ENCODE results near the gene ABCG2. TPM values are rescaled to one million over a fixed set of nuclear protein-coding genes. Genes with fewer than 3 reads are reported as not detected.
"Not testable (repeated sequence)": the region's sequence is repeated elsewhere in the genome, so short reads cannot be mapped to it uniquely, and the experiment has no call there.

Gene ABCG2
- total RNA-seq, 1 experiment from 2014 or later = 55.5 TPM

DNA sequence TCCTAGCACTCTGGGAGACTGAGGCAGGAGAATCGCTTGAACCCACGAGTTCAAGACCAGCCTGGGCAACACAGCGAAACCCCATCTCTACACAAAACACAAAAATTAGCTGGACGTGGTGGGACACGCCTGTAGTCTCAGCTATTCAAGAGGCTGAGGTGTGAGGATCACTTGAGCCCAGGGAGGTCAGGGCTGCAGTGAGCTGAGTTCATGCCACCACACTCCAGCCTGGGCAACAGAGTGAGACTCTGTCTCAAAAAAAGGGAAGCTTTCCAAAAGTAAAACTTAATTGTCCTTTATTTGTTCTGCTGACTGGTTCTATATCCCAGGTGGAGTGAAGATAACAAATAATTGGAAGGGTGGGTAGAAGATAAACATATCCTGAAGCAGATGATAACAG is 45.6 kb downstream of the ABCG2 start:
- DNase-seq (ENCODE audit: low spot score) = no peak

DNA sequence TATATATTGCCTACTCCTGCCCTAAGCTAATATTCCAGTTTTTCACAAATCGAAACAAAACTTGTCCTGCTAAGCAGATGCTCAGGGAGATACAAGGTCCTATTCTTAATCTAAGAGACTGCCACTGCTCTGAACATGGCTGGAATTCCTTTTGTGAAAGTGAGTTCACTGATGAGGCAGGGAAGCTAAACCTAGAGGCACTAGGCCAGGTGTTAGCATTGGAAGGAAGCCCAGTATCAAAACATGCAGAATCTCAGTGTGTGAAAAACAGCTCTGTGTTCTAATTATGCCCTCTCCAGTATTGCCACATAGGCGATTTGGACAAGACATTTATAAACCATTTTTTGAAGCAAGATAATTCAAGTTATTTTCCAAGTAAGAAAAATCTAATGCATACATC is 47.6 kb downstream of the ABCG2 start:
- DNase-seq (ENCODE audit: low spot score) = no peak

DNA sequence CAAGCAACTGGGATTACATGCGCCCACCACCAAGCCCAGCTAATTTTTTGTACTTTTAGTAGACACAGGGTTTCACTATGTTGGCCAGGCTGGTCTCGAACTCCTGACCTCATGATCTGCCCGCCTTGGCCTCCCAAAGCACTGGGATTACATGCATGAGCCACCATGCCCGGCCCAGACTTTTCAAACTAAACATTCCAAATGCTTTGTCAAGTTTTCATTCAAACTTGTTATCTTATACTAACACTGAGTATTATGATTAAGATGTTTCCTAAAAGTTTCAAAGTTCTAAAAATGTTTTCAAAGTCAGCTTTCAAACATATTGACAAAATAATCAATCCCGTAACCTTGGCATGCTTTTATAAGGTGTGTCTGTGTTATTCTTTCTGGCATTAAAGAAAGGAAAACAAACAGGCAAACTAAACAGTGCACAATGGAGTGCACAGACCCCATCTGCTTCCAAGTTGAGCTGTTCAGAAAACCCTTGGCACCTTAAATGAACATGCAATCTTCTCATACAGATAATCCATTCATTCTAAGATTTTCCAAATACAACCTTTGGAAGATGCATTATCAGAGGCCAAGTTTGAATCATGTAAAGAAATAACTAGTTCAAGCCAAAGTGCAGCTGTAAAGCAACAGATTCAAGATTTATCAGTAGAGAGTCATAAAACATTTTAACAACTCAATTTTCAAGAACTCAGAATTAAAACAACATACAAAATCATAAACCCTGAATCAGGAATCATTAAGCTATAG is 49.1 kb downstream of the ABCG2 start:
- DNase-seq (ENCODE audit: low spot score) = peak; percentile 40

DNA sequence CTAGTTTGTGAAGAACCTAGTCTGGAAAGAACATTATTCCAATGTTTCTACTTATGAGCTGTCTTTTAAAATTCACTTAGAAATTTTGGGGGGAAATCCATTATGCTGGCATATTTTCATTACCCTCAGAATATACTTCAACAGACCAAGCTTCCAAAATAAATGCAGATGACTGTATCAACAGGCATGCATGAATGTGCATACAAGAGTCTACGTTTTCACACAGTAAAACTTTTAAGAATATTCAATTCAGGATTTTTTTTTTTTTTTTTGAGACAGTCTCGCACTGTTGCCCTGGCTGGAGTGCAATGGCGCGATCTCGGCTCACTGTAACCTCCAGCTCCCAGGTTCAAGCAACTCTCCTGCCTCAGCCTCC is 49.7 kb downstream of the ABCG2 start:
- DNase-seq (ENCODE audit: low spot score) = no peak

- DNase-seq (ENCODE audit: low spot score) = not testable (repeated sequence)
Observed at GRCh38 chr4:88108108-88108465, 50.4 kb downstream of the ABCG2 start.

- peak; percentile 91 for DNase-seq (ENCODE audit: low spot score)
Observed at GRCh38 chr4:88107406-88108107, 50.9 kb downstream of the ABCG2 start.

GRCh38 chr4:88106205-88106604 is 52.2 kb downstream of the ABCG2 start:
- no peak for DNase-seq (ENCODE audit: low spot score)

DNA sequence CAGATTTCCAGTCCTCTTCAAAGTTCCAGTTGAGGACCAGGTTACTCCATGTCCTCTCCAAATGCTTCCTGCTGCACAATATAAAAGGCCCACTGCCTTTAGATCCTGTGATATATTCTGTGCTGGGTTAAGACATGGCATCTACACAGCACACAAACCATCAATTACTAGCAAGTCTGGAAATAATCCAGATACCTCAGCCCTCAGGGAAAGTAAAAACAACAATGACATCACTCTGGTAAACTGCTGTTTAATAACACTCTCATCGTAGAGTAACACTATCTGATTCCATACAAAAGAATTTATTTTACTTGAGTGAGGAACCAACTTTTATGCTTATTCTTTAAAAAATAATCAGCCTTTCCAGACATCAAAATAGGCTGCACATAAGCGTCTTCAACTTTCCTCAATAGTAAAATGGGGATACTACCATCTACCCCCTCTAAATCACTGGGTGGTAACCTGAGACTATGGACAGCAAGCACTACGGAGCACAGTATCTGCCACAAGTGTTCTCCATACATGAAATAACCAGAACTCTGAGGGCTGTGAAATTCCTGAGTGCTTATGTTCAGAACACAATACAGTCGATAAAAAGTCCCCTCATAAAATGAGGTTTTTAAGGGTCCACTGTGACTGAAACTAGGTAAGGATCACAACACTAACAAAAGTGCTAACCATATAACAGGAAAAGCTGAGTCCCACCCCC is 53.4 kb downstream of the ABCG2 start:
- no peak for DNase-seq (ENCODE audit: low spot score)

DNA sequence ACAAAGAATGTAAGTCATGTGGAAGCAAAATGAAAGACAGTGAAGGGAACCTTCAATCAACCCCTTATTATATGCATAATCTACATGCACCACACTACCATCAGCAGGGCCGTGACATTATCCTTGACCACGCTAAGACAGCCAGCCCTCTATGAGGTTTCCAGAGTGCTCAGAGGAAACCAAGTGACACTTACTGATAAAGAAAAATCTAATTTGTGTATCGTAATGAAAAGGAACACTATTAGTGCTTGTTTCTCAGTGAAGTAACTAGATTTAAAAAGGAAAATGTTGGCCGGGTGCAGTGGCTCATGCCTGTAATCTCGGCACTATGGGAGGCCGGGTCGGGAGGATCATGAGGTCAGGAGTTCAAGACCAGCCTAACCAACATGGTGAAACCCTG is 56.4 kb downstream of the ABCG2 start:
- DNase-seq (ENCODE audit: low spot score) = no peak

DNA sequence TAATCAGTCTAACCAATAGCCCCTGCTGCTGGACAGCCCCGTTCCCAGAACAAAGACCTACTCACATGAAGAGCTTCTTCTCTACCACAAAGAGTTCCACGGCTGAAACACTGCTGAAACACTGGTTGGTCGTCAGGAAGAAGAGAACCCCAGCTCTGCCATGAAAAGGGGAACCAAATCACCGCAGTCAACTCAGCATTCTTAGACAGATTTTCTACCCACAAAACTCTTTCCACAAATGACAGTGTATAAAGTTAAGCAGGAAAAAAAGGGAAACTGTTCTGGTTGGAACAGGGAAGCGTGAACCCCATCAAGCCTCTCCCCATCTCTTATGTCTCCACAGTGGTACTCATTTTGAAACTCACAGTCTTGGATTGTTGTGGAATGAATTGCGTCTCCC is 57.3 kb downstream of the ABCG2 start:
- DNase-seq (ENCODE audit: low spot score) = no peak

- no peak for DNase-seq (ENCODE audit: low spot score)
Observed at GRCh38 chr4:88098993-88099752, 59.3 kb downstream of the ABCG2 start.

DNA sequence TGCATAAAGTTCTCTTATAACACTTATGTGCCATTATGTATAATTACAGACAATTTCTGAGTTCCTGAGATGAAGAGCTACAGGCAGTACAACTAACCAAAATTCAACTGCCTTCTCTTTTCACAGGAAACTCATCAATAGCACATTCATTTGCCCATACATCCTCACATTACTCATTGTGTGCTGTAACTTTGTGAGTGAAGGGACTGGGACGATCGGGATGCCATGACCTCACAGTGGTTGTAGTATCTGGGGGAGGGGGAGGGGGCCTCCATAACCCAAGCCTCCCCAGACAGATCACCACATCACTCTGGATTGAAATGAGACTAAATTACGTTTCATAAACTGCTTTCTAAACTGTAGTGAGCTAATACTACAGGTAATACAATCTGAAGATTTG is 60.7 kb downstream of the ABCG2 start:
- DNase-seq (ENCODE audit: low spot score) = no peak

DNA sequence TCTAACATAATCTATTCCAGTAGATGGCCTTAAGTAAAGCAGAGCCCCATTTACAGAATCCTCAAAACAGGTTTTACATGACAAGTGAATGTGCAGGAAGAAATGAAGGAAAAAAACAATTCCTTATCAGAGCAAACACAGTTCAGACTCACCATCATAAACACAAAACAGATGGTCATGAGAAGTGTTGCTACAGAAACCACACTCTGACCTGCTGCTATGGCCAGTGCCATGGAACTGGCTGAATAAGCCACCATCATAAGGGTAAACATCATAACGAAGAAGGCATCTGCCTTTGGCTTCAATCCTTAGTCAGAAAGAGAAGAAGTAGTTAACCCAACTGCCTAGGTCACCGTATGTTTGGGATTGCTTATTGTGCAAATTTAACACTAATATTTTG is 61.1 kb downstream of the ABCG2 start:
- DNase-seq (ENCODE audit: low spot score) = no peak

DNA sequence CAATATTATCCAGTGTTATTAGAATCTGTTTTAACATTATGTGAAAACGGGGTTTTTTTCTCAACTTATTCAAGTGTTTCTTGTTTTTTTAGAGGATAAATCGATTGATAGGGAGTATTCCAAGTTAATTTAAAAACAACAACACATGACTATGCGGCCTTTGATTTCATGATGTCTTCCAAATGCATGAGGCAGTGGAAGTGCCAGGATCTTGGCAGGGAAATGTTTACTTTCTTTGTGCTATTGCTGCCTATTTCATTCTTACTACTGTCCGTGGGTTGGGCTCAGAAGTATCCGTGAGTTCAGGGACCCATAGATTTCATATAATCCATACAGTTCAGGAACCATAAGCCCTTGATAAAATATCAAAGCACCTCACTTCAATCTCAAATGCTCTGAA is 64.6 kb downstream of the ABCG2 start:
- DNase-seq (ENCODE audit: low spot score) = no peak

GRCh38 chr4:88091378-88091777 is 67.1 kb downstream of the ABCG2 start:
- DNase-seq (ENCODE audit: low spot score) = no peak

DNA sequence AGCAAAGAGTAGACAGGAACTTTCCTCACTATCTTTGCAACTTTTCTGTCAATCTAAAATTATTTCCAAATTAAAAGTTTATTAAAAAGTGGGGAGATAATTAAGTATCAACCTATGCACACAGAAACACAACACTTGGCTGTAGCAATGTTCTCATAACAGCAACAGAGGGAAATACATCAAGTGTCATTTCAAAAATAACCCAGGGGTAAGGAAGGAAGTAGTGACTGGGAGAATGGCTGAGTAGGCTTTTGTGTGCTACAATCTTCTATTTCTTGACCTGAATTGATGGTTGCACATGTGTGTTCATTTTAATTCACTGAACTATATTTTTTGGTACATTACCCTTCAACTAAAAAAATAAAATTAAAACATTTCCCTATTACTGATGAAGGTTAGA is 67.5 kb downstream of the ABCG2 start:
- DNase-seq (ENCODE audit: low spot score) = no peak

- no peak for DNase-seq (ENCODE audit: low spot score)
Observed at GRCh38 chr4:88087004-88087403, 71.4 kb downstream of the ABCG2 start.

- no peak for DNase-seq (ENCODE audit: low spot score)
Observed at GRCh38 chr4:88080626-88081025, 77.8 kb downstream of the ABCG2 start.

DNA sequence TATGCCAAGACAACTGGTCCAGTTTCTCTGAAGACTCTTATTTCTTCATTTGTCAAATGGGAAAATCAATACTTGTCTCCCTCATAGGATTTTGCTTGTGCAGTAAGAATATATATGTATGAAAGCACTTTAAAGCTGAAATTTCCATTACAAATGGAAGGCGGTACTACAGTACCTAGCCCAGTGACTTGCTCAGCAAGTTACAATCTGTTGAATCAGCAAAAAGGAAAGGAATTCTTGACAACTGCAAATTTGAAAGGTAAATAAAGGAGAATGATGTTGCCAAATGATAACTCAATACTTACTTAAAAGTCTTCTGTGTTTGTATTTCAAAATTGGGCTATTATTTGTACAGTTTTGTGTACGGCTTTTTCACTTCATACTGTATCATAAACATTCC is 79.9 kb downstream of the ABCG2 start:
- no peak for DNase-seq (ENCODE audit: low spot score)

DNA sequence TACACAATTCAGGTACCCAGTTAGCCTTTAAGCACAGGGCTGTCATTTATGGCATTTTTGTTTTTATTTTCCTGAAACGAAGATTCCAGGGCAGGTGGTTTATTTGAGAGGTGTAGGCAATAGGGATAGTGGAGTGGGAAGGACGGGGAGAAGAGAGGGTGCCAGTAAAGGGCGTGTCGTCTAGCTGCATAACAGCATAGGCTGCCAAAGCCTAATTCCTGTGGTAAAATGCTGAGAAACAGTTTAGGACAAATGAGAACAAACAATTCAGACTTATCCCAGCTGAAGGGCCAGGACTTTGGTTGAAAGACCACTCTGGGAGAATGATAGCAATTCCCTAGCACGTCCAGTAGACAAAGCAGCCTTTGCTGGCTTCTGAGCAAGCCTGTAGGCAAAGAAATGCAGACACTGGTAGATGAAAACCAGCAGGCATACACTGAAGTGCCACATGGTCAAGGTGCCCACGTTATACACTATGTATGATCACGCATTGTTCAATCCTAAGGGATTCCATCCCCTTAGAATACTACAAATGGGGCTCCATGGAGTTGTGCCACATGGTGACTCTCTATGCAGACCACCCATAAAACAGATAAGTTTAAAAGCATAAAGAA is 80.4 kb downstream of the ABCG2 start:
- no peak for DNase-seq (ENCODE audit: low spot score)

GRCh38 chr4:88075336-88075735 is 83.1 kb downstream of the ABCG2 start:
- DNase-seq (ENCODE audit: low spot score) = no peak

GRCh38 chr4:88070031-88070430 is 88.4 kb downstream of the ABCG2 start:
- no peak for DNase-seq (ENCODE audit: low spot score)
